ENCODE results near the gene RPS14.

- TF ChIP-seq EZH2 (IDR thresholded peaks at IDR 0.05; ENCODE audit: borderline replicate concordance, low read depth, low read length, poor library complexity, severe bottlenecking) (no peak), CTCF (conservative IDR thresholded peaks at IDR 0.05; ENCODE audit: low read depth, low read length) (no peak)
These were observed 54.4 kb downstream of the RPS14 start for GRCh38 chr5:150394912-150395687.
